ENCODE measurements around the gene TIAM1.

The TIAM1 gene

GRCh38 chr21:31172328-31172727 lies 171.7 kb downstream of the TIAM1 start:
- H3K4me3 ChIP-seq (ENCODE audit: low read depth, low read length), result no peak overlapping the region
- TF ChIP-seq CTCF (IDR thresholded peaks at IDR 0.05; ENCODE audit: borderline replicate concordance, insufficient read depth, low read depth, low read length), result no peak

- H3K4me3 ChIP-seq (ENCODE audit: low read depth, low read length), result no peak overlapping the region
- TF ChIP-seq CTCF (IDR thresholded peaks at IDR 0.05; ENCODE audit: borderline replicate concordance, insufficient read depth, low read depth, low read length), result no peak
Observed at GRCh38 chr21:31164713-31165694, 179.1 kb downstream of the TIAM1 start.

GRCh38 chr21:31162827-31163226 lies 181.2 kb downstream of the TIAM1 start:
- TF ChIP-seq CTCF (IDR thresholded peaks at IDR 0.05; ENCODE audit: borderline replicate concordance, insufficient read depth, low read depth, low read length), result no peak

GRCh38 chr21:31162079-31162699 lies 181.9 kb downstream of the TIAM1 start:
- TF ChIP-seq CTCF (IDR thresholded peaks at IDR 0.05; ENCODE audit: borderline replicate concordance, insufficient read depth, low read depth, low read length), result no peak
- H3K4me3 ChIP-seq (ENCODE audit: low read depth, low read length), result no peak overlapping the region

More at GRCh38 chr21:31162827-31163226, 181.2 kb downstream of the TIAM1 start:
- H3K4me3 ChIP-seq (ENCODE audit: low read depth, low read length), result no peak overlapping the region

GRCh38 chr21:31161157-31161556 lies 182.9 kb downstream of the TIAM1 start:
- no peak overlapping the region for H3K4me3 ChIP-seq (ENCODE audit: low read depth, low read length)
- TF ChIP-seq CTCF (IDR thresholded peaks at IDR 0.05; ENCODE audit: borderline replicate concordance, insufficient read depth, low read depth, low read length), result no peak

- no peak for TF ChIP-seq CTCF (IDR thresholded peaks at IDR 0.05; ENCODE audit: borderline replicate concordance, insufficient read depth, low read depth, low read length)
- no peak overlapping the region for H3K4me3 ChIP-seq (ENCODE audit: low read depth, low read length)
Observed at GRCh38 chr21:31159808-31160207, 184.3 kb downstream of the TIAM1 start.
